Measurements from ENCODE around the gene HES5. TPM values are rescaled to one million over a fixed set of nuclear protein-coding genes. Genes with fewer than 3 reads are reported as not detected.

Gene HES5
- total RNA-seq, 4 donors from 2014 or later, result 0.19 to 0.33 TPM; not detected in 2

DNA sequence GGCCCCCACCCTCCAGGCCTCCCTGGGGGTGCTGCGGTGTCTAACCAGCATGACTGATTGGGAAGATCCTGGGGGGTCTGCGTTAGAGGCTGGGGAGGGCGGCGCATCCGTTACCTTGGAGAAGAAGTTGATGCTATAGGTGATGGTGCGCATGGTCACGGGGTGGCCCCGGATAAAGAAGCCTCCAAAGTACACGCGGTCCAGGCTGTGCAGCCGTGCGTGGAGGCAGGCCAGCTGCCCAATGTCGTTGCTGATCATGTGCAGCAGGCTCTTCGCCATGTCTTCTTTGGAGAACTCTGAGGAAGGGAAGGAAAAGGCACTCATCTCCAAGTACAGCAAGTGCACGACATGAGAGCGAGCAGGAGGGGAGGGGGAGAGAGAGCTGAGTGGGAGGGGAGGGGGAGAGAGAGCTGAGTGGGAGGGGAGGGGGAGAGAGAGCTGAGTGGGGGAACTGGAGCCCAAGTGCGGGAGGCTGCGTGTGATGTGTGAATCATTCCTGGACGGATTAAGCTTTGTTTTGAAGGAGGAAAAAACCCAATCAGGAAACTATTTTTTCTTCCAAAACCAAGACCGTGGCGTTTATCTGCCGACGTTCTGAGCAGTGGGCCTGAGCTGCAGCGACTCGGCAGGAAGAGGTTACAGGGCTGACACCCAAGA lies 10.9 kb downstream of the HES5 start:
- no peak overlapping the region for H3K4me3 ChIP-seq
- no peaks in the 10 kb centered on the region for H3K27me3 ChIP-seq
- DNase-seq (ENCODE audit: extremely low spot score), result no peak
- no peaks in the 10 kb centered on the region for H3K9me3 ChIP-seq
- WGBS, result 80% methylated on average over 23 of the region's 25 CpGs
- peaks cover 72 to 76% (median 76%) of the 10 kb centered on the region in 4 donors for H3K36me3 ChIP-seq
- no peak overlapping the region for H3K27ac ChIP-seq (replicated peaks in 1 of 4)
- intact Hi-C loops (cut with DNase I), result no loop called here
- H3K4me1 ChIP-seq, result peaks cover 5 to 15% (median 14%) of the 10 kb centered on the region in 4 donors
- TF ChIP-seq EP300 (IDR thresholded peaks at IDR 0.05) (no peak), POLR2A (IDR thresholded peaks at IDR 0.05; ENCODE audit: low read depth) (no peak), POLR2AphosphoS5 (IDR thresholded peaks at IDR 0.05) (no peak)
- TF ChIP-seq, protein P1, sequence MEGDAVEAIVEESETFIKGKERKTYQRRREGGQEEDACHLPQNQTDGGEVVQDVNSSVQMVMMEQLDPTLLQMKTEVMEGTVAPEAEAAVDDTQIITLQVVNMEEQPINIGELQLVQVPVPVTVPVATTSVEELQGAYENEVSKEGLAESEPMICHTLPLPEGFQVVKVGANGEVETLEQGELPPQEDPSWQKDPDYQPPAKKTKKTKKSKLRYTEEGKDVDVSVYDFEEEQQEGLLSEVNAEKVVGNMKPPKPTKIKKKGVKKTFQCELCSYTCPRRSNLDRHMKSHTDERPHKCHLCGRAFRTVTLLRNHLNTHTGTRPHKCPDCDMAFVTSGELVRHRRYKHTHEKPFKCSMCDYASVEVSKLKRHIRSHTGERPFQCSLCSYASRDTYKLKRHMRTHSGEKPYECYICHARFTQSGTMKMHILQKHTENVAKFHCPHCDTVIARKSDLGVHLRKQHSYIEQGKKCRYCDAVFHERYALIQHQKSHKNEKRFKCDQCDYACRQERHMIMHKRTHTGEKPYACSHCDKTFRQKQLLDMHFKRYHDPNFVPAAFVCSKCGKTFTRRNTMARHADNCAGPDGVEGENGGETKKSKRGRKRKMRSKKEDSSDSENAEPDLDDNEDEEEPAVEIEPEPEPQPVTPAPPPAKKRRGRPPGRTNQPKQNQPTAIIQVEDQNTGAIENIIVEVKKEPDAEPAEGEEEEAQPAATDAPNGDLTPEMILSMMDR (IDR thresholded peaks at IDR 0.05), result no peak

DNA sequence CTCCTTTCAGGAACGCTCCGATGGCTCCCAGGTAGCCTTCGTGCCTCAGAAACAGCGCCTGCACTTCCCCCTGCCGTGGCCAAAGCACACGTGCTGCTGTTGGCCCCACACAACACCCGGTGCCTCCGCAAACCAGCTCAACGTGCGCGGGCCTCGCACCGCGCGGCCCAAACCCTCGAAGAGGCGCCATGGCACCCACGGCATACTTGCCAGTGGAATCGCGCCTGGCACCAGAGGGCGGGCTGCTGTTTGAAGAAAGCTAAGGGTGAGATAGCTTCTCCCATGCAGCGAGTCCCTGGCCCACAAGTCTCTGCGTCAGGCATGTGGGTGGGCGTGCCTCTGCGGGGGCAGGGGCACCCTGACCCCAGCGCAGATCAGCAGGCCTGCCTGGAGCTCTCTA lies 11.5 kb downstream of the HES5 start:
- intact Hi-C loops (cut with DNase I), result no loop called here
- Histone ChIP-seq H3K4me1 (peaks cover 0 to 9% (median 7%) of the 10 kb centered on the region in 4 donors), H3K9me3 (no peaks in the 10 kb centered on the region), H3K27ac (replicated peaks in 1 of 4) (no peak overlapping the region), H3K36me3 (peaks cover 78 to 82% (median 82%) of the 10 kb centered on the region in 4 donors), H3K4me3 (no peak overlapping the region), H3K27me3 (no peaks in the 10 kb centered on the region)
- DNase-seq (ENCODE audit: extremely low spot score), result no peak
- TF ChIP-seq, protein P1 (IDR thresholded peaks at IDR 0.05), result no peak
- TF ChIP-seq EP300 (IDR thresholded peaks at IDR 0.05), result no peak
- TF ChIP-seq POLR2A (IDR thresholded peaks at IDR 0.05; ENCODE audit: low read depth), result no peak
- no peak for TF ChIP-seq POLR2AphosphoS5 (IDR thresholded peaks at IDR 0.05)
- 89% methylated on average over 19 of the region's 26 CpGs for WGBS

DNA sequence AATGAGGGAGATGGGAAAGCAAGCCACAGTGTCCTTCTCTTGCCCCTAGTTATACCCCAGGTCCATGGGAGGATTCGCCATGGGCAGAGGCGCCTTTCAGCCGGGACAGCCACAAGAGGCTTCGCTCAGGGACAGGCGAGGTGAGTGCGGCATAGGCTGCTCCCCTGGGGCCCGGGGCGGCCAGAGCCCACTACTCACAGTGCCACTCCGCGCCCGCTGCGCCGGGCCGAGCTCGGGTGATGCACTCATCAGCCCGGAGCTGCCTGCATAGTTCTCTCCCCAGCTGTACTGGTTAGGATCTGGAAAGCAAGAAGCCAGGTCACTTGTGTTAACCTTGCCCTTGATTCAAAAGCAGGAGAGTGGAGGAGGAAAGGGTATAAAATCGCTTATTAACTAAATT lies 12.1 kb downstream of the HES5 start:
- Histone ChIP-seq H3K4me1 (peaks cover 0 to 4% (median 2%) of the 10 kb centered on the region in 4 donors), H3K4me3 (no peak overlapping the region), H3K27ac (replicated peaks in 1 of 4) (no peak overlapping the region), H3K9me3 (no peaks in the 10 kb centered on the region), H3K36me3 (peaks cover 84 to 88% (median 88%) of the 10 kb centered on the region in 4 donors), H3K27me3 (no peaks in the 10 kb centered on the region)
- intact Hi-C loops (cut with DNase I), result no loop called here
- no peak for DNase-seq (ENCODE audit: extremely low spot score)
- TF ChIP-seq POLR2A (IDR thresholded peaks at IDR 0.05; ENCODE audit: low read depth) (no peak), POLR2AphosphoS5 (IDR thresholded peaks at IDR 0.05) (no peak), EP300 (IDR thresholded peaks at IDR 0.05) (no peak)
- TF ChIP-seq, protein P1 (IDR thresholded peaks at IDR 0.05), result no peak
- WGBS, result 92% methylated on average over 13 of the region's 17 CpGs

DNA sequence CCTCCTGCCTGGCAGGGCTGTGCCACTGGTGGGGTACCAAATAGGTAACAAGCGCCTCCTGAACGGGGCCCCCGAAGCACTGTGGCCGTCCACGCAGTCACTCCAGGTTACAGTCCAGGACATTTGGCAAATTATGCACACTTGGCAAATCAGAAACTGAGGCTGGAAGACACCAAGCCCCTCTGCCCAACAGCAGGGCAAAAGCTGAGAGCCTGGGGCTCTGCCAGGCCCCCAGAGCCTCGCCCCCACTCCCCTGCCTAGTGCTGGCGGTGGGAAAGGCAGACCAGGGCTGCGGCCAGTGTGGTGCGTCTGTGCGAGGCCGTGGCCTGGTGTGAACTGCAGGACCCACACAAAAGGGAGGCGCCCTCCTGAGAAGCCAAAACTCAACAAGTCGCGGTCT lies 13.1 kb downstream of the HES5 start:
- H3K4me3 ChIP-seq, result no peak overlapping the region
- no peak for DNase-seq (ENCODE audit: extremely low spot score)
- intact Hi-C loops (cut with DNase I), result no loop called here
- 92% methylated on average over 12 of the region's 14 CpGs for WGBS
- no peaks in the 10 kb centered on the region for H3K9me3 ChIP-seq
- no peak overlapping the region for H3K27ac ChIP-seq (replicated peaks in 1 of 4)
- H3K36me3 ChIP-seq, result peaks cover 94 to 98% (median 98%) of the 10 kb centered on the region in 4 donors
- no peaks in the 10 kb centered on the region for H3K27me3 ChIP-seq
- TF ChIP-seq EP300 (IDR thresholded peaks at IDR 0.05), result no peak
- H3K4me1 ChIP-seq, result no peaks in the 10 kb centered on the region

DNA sequence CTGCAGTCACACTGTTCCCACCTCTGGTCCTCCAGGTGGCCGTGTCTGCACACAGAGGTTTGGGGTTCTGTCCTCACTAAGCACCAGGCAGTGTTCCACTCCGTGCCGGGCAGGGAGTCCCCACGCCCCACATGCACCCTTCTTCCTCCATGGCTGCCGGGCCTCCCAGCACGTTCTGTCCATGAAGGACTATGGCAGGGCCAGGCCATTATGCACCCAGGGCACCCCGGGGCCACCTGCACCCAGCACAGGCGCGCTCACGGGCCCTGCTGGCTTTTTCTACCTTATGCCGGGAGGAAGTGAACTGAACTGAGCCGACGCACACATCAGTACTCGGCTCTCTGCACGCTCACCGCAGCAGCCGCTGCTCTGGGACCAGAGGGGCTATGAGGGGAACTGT lies 13.9 kb downstream of the HES5 start:
- H3K27ac ChIP-seq (replicated peaks in 1 of 4), result no peak overlapping the region
- H3K4me1 ChIP-seq, result no peaks in the 10 kb centered on the region
- no peaks in the 10 kb centered on the region for H3K9me3 ChIP-seq
- no peaks in the 10 kb centered on the region for H3K27me3 ChIP-seq
- TF ChIP-seq EP300 (IDR thresholded peaks at IDR 0.05) (no peak), POLR2AphosphoS5 (IDR thresholded peaks at IDR 0.05) (no peak), POLR2A (IDR thresholded peaks at IDR 0.05; ENCODE audit: low read depth) (no peak)
- TF ChIP-seq, protein P1 (IDR thresholded peaks at IDR 0.05), result no peak
- peaks cover 97 to 100% (median 100%) of the 10 kb centered on the region in 4 donors for H3K36me3 ChIP-seq
- WGBS, result 94% methylated on average over 17 of the region's 17 CpGs
- DNase-seq (ENCODE audit: extremely low spot score), result no peak
- H3K4me3 ChIP-seq, result no peak overlapping the region
- intact Hi-C loops (cut with DNase I), result no loop called here
